AG10803 (cell line): Measurements from ENCODE around the gene MLLT10.
A peak's percentile ranks its signal among the peaks of the same experiment; 100 is the strongest.

Experiments used
- DNase-seq: peaks from one replicate; pipeline ENCODE4 v3.0.0; 2010; ENCODE audit warnings: low read depth
- H3K4me3 ChIP-seq: 2 replicates; pipeline ENCODE4 v1.5.1; 2011; ENCODE audit warnings: mild to moderate bottlenecking, low read length, control low read depth
- CTCF ChIP-seq: conservative IDR thresholded peaks from 2 replicates; pipeline ENCODE4 v1.5.1; 2011; ENCODE audit warnings: mild to moderate bottlenecking, low read length, control low read depth, inconsistent platforms

The MLLT10 gene

GRCh38 chr10:21747809-21748208 is 213.8 kb downstream of the MLLT10 start:
- no peak for TF ChIP-seq CTCF
- H3K4me3 ChIP-seq, result no peak overlapping the region
- no peak for DNase-seq

GRCh38 chr10:21749788-21750187 is 215.8 kb downstream of the MLLT10 start:
- no peak for TF ChIP-seq CTCF
- DNase-seq, result no peak
- no peak overlapping the region for H3K4me3 ChIP-seq

DNA sequence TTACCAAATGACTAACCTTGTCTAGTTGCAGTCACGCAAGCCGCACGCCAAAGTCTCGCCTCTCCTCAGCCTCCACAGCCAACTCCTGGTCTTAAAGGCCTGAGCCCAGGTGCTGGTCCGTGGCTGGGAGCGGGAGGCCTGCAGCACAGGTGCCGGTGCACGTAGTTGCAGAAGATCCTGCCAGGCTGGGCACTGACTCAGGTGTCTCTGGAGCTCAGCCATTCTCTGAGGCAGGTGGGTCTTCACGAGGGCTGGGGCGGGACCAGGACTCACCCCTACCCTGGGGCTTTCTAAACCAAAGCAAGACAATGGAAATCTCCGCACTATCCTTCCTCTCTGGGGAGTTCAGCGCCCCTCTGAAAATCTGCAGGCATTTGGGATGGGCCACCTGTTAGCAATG is 216.4 kb downstream of the MLLT10 start:
- DNase-seq, result peak; percentile 34
- no peak overlapping the region for H3K4me3 ChIP-seq
- TF ChIP-seq CTCF, result no peak

- DNase-seq, result no peak
- TF ChIP-seq CTCF, result no peak
These were observed 217.6 kb downstream of the MLLT10 start for GRCh38 chr10:21751341-21752310.

GRCh38 chr10:21753497-21754270 is 219.7 kb downstream of the MLLT10 start:
- H3K4me3 ChIP-seq, result no peak overlapping the region
- no peak for TF ChIP-seq CTCF
- no peak for DNase-seq

More at GRCh38 chr10:21751341-21752310, 217.6 kb downstream of the MLLT10 start:
- H3K4me3 ChIP-seq, result no peak overlapping the region

GRCh38 chr10:21754410-21755011 is 220.5 kb downstream of the MLLT10 start:
- no peak overlapping the region for H3K4me3 ChIP-seq
- no peak for DNase-seq
- no peak for TF ChIP-seq CTCF
